Stimulated activated CD4-positive, alpha-beta T cell treated with anti-CD3 and anti-CD28 coated beads, Interleukin-4, amount 100 ng/mL, for 48 hours (primary cell): Measurements from ENCODE around the gene CRTC3.
A peak's percentile ranks its signal among the peaks of the same experiment; 100 is the strongest.
"Not testable (repeated sequence)": the region's sequence is repeated elsewhere in the genome, so short reads cannot be mapped to it uniquely, and the experiment has no call there.

ENCODE experiments used
- DNase-seq, 2 donors: peaks; one replicate each; pipeline ENCODE4 v3.0.0-alpha.2; 2020; ENCODE audit warnings: low read depth in 2 of 2

Gene CRTC3

DNA sequence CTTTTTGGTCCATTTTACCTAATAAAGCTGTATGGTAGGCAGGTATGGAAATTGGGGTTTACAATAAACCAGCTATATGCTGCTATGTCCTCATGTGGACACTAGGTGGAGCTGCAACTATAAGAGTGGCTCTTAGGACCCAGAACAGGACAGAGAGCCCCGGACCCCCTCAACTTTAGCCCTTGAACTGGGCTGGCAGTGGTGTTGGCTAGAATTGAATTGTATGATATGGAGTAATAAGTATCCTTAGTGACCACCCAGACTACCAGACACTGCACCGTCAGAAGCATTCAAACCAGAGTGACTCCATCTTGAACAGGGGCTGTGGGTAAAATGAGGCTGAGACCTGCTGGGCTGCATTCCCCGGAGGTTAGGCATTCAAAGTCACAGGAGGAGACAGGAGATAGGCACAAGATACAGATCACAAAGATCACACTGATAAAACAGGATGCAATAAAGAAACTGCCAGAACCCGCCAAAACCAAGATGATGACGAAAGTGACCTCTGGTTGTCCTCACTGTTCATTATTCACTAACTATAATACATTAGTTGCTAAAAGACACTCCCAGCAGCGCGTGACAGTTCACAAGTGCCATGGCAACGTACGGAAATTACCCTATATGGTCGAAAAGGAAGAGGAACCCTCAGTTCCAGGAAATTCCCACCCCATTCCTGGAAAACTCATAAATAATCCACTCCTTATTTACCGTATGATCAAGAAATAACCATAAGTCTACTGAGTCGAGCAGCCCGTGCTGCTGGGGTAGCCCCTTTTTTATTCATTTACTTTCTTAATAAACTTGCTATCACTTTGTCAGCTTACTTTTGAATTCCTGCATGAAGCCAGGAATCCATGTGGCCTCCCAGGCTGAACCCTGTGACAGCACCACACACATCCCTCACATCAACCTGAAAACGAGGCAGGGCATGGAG is 118.7 kb downstream of the CRTC3 start:
- peak; percentile 40 to 57 for DNase-seq

DNA sequence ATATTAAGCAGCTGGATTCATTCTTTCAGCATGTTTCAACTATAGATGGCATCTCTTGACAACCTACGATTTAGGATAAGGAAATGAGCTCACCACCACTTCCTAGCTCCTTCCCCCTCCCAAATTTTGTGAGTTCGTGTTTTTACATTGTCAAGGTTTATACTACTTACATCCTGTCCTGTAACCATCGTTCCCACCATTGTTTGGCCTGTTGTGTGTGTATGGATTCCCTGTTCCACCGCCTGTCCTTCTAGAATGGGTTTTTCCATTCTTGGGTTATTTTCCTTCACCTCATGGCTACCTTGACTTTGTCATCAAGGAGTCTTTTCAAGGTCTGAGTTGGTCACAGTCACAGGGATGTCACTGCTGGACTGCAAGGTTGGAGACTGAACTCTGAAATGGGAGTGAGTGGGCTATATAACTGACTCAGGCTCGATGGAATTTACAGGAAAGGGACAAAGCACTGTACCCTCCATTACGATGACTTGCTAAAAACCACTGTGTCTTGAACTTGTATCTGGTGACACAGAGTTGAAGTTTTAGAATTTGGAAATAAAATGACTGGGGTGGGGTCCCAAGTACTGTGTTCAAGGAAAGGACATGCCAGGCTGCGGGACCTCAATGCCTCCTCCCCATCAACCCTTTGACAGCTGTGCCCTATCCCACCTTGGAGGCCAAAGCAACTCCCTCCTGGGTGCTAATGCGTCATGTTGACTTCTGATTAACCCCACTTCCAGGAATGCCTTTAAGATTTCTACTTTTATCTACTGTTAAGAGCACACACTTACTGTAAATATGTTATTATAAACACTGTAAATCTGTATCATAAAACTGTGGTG is 120.6 kb downstream of the CRTC3 start:
- DNase-seq = no peak

DNA sequence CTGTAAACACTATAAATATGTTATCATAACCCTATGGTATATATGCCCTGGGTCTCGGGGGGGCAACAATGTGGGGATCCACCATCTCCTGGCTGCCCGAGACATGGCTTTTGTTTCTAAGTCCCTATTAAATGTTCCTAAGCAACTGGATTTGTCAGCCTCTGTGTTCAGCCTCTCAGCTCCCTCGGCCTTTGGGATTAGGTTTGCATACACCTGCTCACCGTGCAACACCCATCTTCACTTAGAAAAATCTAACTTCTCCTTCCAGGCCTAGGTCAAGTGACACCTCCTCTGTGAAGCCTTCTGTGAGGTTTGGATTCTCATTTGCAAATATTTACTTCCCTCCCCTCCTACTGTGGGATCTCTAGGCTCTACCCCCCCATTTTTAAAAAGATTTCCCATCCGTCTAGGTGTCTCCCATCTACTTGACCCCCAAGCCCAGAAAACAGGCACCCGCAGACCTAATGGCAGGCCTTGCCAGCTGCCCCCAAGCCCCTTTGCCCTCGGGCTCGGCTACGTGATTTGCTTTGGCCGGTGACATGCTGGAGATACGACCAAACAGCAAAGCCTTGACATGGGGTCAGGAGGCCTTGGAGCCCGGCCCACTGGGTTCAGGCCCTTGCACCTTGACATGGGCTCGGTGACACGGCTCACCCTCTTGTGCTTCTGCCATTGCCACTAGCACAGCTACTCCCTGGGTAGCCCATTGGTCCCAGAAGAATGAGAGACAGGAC is 121.4 kb downstream of the CRTC3 start:
- DNase-seq = no peak

DNA sequence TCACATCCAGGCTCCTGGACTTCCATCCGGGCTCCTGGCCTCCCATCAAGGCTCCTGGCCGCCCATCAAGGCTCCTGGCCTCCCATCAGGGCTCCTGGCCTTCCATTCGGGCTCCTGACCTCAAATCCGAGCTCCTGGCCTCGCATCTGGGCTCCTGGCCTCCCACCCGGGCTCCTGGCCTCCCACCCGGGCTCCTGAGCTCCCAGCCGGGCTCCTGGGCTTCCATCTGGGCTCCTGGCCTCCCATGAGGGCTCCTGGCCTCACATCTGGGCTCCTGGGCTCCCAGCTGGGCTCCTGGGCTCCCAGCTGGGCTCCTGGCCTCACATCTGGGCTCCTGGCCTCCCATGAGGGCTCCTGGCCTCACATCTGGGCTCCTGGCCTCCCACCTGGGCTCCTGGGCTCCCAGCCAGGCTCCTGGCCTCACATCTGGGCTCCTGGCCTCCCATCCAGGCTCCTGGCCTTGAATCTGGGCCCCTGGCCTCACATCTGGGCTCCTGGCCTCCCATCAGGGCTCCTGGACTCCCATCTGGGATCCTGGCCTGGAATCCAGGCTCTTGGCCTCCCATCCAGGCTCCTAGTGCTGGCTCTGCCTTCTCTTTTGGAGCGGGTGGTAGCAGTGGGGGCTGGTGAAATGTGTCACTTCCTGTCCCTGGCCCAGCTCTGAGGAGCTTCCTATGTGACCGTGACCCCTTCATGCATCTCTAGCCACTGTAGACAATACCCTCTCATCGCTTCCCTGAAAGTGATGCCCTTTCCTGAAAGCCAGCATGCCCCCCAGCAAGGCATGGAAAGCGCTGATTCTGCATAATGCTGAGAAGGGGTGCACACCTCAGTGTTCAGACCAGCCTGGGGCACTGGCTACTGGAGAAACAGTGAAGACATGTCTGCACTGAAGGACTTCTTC is 124.8 kb downstream of the CRTC3 start:
- no peak for DNase-seq

DNA sequence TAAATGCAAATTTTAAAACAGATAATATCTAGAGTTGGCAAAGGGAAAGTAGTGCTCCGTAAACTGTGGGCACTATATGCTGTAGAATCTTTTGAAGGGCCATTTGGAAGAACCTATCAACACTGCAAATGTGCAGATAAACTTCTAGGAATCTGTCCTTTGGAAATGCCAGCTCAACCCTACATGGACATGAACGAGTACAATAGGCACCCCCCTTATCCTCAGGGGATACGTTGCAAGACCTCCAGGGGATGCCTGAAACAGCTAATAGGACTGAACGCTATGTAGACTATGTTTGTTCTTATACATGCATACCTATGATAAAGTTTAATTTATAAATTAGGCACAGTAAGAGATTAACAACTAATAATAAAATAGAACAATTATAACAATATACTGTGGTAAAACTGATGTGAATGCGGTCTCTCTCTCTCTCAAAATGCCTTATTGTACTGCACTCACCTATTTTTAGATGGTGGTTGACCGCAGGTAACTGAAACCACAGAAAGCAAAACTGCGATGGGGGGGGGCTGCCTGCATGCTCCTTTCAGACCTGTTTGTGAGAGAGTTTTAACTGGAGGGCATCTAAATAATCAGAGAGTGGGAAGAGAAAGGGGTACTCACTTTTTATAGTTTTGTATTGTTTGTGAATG is 127.9 kb downstream of the CRTC3 start:
- peak; percentile 28 to 47 for DNase-seq

DNA sequence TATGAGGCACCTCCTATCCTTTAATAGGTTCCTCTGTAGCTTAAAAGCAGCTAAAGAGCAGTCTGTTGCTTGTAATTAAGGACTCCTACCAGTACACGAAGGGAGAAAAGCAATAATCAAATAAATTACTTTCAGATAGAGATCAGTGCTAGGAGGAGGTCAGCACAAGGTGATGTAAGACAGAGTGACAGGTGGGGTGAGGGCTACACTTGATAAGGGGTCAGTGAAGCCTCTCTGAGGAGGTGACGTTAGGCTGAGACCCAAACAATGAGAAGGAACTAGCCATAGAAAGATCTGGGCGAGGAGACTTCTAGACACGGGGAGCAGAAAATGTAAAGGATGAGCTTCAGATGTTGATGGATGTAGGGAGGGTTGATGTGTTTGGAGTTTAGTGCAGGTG is 129.8 kb downstream of the CRTC3 start:
- DNase-seq = no peak

DNA sequence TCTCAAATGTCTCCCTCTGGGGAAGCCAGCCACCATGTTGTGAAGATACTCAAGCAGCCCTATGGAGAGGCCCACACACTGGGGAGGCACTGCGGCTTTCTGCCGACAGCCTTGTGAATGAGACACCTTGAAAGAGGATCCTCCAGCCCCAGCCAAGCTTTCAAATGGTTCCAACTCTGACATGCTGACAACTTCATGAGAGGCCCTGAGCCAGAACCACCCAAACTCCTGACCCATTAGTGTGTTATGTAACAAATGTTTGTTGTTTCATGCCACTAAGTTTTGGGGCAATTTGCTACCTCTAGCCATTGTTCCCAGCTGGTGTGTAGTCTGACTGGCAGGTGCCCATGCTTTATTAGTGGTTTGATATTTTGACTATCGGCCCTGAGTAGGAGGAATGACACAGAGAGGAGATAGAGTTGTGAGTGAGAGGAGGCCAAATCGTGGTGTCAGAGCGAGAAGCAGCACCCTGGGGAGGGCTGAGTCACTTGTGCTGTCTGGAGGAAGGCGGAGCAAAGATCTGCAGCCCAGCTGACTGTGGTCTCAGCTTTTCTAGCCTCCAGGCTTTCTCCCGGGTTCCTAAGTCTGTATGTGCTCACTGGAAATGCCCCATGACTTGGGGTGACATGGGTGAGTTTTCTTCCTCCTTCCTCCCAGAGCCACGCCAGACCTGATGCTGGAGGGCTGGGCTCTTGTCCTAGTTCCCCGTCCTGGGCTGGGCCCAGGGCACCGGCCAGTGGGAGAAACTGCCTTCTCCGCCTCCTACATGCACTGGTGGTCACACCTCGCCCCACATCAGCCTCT is 130.7 kb downstream of the CRTC3 start:
- DNase-seq = peak; percentile 45 to 67

DNA sequence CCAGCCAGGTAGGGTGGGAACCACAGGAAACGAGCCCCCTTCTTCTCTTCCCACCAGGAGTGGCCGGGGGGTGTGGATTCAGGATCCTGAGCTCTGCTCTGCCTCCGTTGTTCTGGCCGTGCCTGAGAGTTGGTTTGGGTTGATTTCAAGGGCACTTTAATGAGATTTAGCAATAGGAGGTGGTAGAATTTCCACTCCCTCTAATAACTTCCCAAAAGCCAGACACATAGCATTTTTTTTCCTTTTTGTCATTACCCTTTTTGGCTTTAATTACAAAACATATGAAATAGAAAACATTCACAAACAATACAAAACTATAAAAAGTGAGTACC is 131.2 kb downstream of the CRTC3 start:
- DNase-seq = not testable (repeated sequence)

DNA sequence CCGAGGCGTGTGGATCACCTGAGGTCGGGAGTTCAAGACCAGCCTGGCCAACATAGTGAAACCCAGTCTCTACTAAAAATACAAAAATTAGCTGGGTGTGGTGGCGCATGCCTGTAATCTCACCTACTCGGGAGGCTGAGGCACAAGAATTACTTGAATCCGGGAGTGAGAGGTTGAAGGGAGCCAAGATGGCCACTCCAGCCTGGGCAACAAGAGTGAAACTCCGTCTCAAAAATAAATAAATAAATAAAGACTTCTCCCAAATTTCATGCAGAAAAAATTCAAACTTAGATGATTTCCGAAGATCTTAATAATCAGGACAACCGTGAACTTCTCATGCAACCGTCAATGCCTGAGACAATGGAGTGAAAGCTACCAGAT is 134.3 kb downstream of the CRTC3 start:
- DNase-seq = not testable (repeated sequence)

DNA sequence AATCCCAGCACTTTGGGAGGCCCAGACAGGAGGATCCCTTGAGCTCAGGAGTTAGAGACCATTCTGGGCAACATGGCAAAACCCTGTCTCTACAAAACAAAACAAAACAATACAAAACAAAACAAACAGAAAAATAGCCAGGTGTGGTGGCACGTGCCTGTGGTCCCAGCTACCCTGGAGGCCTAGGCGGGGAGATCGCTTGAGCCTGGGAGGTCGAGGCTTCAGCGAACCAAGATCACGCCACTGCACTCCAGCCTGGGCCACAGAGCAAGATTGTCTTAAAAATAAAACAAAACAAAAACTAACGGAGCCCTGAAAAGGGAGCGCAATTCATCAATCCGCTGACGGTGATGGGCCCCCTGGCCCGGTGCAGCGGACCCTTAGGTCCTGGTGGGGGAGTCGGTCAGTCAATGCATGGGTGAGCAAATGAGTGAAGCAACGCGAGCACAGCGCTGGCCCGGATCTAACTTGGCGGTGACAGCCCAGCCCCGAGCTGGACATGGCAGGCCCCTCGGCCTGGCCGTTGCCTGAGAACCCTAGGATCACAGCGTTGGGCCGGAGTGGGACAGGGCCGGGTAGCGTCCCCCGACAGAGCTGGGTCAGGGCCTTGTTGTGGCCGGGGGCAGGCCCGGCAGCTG is 135.0 kb downstream of the CRTC3 start:
- DNase-seq = no peak

DNA sequence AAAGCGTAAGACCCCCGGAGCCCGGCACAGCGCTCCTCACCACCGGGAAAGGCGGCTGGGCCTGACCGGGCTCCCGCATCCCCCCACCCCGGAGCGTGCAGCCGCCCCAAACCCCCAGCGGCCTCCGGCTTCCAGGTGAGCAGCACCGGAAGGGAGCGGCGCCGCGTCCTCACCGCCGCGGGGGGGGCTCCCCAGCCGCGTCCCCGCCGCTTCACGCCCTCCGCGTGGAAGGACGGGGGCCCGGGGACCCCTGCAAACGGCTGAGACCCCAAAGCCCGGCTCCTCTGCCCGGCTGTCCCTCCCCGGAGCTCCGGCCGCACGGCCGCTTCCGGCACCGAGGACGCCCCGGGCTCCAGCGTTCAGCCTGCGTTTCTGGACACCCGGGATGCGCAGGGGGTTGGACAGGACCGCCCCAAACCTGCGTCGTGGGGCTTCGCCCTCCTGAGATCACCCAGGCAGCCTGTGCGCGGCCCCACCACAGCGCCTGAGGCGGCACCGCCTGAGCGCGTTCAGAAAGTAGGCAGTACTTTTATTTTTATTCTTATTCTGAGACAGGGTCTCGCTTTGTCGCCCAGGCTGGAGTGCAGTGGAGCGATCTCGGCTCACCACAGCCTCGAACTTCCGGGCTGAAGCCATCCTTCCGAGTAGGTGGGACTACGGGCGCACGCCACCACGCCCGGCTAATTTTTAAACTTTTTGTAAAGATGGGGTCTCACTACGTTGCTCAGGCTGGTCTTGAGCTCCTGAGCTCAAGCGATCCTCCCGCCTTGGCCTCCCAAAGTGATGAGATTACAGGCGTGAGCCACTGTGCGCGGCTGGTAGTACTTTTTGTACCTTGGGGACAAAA is 135.8 kb downstream of the CRTC3 start:
- peak; percentile 29 to 32 for DNase-seq

DNA sequence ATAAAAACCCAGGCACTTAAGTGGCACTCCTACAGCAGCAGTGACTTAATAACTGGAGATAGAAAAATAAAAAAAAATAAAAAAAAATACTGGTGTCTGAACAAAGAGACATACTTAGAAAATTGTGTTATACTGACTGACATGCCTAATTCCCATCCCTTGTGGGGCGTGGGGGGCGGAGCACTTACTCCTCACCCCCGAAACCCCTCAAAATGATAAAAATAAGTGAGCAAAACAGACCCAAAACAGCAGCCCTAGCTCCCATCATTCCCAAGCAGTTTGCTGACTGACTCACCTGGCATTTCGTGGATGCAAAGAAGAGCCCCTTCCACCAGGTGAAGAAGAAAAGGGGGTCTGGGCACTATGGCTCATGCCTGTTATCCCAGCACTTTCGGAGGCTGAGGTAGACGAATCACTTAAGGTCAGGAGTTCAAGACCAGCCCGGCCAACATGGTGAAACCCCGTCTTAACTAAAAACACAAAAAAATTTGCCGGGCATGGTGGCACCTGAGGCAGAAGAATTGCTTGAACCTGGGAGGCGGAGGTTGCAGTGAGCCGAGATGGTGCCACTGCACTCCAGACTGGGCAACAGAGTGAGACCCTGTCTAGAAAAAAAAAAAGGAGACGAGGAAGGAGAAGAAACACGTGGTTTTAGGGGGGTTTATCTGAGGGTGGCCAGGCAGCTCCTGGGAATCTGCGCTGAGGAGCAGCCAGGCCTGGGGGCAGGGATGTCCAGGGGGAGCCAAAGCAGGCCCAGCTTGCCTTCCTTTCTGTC is 136.6 kb downstream of the CRTC3 start:
- DNase-seq = no peak

DNA sequence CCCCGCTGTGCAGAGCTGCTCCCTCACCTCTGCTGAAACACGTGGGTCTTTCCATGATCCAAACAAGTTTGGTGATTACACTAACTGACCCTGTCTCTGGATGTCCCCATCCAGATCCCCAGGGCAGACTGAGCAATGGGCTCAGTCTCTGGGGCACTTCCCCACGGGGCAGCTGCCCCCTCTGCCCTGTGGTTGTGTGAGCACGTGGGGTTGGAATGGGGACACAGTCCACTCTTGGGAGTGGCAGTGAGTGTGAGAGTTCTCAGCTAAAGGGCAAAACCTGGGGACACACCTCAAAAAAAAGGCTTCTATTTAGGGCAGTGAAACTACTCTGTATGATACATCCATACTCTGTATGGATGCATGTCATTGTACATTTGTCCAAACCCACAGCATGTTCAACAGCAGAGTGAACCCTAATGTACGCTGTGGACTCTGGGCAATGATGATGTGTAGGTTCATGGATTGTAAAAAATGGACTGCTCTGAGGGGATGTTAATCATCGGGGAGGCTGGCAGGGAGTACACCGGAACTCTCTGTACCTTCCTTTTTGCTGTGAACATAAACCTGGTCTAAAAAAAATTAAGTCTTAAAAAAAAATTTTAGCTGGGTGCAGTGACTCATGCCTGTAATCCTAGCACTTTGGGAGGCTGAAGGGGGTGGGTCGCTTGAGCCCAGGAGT is 137.5 kb downstream of the CRTC3 start:
- no peak for DNase-seq

DNA sequence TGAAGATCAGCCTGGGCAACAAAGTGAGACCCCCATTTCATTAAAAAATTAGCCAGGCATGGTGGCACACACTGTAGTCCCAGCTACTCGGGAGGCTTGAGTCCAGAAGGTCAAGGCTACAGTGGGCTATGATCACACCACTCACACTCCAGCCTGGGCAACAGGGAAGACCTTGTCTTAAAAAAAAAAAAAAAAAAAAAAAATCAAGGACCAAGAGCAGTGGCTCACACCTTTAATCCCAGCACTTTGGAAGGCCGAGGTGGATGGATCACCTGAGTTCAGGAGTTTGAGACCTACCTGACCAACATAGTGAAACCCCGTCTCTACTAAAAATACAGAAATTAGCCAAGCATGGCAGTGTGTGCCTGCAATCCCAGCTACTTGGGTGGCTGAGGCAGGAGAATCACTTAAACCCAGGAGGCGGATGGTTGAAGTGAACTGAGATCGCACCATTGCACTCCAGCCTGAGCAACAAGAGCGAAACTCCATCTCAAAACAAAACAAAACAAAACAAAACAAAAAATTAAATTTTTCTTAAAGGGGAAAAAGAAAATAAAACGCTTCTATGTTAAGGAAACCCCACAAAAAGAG is 138.1 kb downstream of the CRTC3 start:
- not testable (repeated sequence) for DNase-seq

DNA sequence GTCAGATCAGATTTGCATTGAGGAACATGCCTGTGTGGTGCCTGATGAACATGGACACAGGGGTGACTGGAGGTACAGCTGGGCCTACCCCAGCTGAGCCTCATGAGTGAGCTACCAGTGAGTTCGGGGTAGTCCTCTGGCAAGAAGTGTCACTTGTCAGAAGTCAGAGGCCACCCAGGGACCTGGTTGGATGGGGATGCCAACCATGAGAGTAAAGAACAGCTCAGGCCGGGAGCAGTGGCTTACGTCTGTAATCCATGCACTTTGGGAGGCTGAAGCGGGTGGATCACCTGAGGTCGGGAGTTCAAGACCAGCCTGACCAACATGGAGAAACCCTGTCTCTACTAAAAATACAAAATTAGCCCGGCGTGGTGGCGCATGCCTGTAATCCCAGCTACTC is 140.9 kb downstream of the CRTC3 start:
- not testable (repeated sequence) for DNase-seq

DNA sequence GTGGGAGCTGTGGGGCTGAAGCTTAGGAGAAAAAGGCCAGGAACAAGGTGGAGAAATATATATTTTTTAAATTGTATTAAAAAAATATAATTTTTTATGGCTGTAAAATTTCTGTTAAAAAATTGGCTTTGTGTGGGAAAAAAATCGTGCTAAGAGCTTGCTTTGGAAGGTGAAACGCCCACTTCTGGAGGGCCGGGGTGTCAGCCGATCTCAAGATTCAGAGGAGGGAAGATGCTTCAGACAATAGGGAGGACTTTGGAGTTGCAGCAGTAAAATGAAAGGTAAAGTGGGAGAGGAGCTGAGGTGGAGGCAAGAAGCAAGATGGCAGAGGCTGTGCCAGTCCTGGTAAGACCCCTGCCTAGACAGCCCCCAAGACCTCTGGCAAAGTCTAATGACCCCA is 141.5 kb downstream of the CRTC3 start:
- DNase-seq = no peak

DNA sequence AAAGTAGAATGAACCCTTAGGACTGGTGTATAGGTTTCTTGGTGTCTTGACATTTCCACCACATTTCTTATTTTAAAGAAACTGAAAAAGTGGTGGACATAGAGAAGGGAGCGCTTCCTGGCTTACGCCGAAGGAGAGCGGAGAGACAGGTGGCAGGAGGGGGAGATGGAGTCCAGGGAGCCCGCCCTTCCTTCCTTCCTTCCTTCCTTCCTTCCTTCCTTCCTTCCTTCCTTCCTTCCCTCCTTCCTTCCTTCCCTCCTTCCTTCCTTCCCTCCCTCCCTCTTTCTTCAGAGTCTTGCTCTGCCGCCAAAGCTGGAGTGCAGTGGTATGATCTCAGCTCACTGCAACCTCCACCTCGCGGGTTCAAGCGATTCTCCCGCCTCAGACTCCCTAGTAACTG is 143.6 kb downstream of the CRTC3 start:
- not testable (repeated sequence) for DNase-seq
